GM18907 (cell line): ENCODE results near the gene FZD4.

Experiments
- ATAC-seq: cut with Tn5 transposase; IDR thresholded peaks from one replicate; pipeline ENCODE4 v1.9.1; 2021; ENCODE audit warnings: mild to moderate bottlenecking, moderate library complexity; ENCODE audit not compliant: unreplicated experiment

Gene FZD4

DNA sequence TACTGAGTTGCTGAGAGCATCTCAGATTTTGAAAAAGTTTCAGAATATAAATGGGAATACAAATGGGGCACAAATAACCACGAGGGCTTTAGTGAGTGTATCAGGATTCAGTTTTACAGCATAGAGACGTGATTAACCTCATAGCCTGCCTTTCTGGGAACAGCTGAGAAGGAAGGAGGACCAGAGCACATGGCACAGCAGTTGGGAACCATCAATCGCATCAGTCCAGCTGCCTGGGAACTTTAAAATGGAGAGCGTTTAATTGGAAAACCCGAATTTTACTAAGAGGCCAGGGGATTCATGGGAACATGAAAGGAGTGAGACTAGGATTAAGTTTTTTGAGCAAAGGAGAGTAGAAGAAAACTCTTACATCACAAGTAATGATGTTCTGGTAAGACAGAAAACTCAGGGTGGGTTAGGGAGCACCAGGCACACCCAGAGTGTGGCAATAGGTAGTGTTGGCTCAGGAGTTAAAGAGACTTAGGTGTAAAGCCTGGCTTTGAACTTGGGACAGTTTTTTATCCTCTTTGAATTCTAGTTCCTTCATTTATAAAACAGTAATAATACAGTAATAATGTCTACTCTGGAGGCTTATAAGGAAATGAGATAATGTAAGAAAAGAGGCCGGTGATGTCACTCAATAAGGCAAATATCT lies 40.2 kb downstream of the FZD4 start:
- no peak for ATAC-seq

DNA sequence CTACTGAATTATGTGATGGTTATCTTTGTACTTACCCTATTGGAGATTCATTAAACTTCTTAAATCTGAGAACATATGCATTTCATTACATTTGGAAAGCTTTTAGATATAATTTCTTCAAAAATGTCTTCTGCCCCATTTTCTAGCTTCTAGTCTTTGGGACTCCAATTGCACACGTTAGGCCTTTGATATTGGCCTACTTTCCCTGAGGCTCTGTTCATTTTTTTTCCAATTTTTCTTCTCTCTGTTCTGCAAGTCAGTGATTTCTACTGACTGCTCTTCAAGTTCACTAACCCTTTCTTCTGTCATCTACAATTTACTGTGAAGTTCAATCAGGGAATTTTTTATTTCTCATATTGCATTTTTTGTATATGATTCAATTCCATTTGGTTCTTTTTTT lies 43.0 kb downstream of the FZD4 start:
- ATAC-seq = no peak

DNA sequence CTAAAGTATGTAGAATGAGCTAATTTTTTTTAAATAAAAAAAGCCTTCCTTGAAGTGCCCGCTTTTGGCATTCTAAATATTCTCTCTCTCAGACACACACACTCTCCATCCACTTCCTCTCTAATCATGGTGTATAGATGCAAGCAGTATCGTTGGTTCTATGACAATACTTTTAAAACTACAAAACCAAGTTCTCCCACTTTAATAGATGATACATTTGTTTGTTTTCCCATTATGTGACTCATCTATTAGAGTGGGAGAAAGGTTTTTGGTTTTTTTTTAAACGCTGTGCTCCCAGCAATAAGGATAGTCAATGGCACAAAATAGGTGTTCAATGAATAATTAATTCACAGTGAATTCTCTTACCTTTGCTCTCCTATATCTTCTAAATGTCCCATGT lies 44.6 kb downstream of the FZD4 start:
- no peak for ATAC-seq

DNA sequence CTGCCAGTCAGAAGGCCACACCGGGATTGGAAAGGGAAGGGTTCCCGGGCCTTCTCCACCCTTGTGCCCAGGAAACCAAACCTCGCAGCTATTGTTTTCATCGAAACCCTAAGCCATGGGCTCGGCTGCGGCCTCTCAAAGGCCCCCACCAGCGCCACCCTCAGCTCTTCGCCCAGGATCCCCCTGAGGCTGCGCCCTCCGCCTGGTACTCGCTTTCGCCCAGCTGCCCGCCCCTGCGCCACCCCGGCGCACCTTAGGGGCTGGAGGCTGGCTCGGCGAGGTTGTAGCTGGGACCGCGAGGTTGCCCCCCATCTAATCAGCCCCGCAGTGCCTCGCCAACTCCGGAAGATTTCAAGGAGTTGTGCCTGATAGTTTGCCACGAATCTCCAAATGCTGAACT lies 49.0 kb downstream of the FZD4 start:
- ATAC-seq = no peak

DNA sequence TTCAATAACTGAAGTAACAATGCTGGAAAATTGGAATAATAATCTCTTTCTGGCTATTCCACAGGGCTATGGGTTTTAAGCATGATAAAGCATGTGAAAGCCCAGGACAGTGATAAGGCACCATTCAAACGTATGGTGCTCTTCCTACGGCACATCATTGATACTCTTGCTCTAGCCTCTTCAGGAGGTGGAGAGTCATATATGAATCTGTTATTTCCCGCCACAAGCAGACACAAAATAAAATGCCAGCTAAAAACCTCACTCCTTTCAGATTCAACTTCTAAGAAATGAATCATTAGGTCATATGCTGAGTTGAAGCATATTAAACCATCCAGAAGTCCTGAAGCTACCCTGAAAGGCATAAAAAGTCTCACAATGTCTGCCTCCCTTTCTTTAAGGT lies 49.9 kb downstream of the FZD4 start:
- no peak for ATAC-seq

DNA sequence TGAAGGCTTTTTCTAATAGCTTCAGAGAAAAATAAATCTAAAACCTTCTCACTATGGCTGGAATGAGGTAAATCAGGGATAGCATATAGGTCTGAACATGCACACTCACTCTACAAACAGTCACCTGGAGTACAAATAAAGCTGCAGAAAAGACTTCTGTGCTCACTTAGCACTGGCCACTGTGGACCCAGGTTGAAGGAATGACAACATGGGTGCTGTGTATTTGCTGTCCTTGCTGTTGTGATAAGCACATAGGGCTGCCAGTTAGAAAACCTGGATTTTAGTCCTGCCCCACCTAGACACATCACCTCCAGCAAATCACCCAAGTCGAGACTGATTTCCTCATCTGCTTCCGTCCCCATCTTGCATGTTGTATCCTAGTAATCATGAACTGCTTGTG lies 51.2 kb downstream of the FZD4 start:
- ATAC-seq = no peak

DNA sequence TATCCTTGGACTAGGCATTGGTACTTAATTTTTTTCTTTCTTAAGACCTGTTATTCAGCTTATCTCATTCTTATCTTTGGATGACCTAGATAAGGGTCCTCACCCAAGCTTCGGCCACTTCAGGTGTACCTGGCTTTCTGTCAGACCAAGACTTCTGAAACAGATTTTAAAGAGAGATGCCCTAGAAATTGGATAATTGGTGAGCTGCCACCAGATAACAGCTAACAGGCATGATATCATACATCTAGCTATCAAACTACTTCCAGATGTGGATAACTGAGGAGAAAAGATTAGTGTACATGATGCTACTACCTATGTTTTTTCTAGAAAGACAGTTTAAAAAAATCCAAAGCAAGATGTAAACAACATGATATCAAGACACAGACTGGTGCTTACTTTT lies 52.9 kb downstream of the FZD4 start:
- ATAC-seq = no peak

DNA sequence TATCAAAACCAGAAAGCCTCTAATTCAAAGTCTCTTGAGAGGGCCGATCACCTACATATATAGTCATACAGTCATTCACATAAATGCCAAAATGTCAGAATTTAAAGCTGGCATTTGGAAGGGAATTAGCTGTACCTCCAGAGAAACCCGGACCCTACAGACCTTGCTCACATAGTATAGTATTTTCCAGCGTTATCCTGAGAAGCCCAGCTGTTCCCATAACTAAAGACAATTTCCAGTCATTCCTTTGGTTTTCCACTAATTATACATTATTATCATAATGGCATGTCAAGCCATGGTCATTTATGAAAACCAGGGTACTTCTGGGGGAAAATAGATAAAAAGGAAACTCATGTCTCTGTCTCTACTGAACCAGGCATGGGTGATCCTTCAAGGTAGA lies 53.6 kb downstream of the FZD4 start:
- no peak for ATAC-seq

DNA sequence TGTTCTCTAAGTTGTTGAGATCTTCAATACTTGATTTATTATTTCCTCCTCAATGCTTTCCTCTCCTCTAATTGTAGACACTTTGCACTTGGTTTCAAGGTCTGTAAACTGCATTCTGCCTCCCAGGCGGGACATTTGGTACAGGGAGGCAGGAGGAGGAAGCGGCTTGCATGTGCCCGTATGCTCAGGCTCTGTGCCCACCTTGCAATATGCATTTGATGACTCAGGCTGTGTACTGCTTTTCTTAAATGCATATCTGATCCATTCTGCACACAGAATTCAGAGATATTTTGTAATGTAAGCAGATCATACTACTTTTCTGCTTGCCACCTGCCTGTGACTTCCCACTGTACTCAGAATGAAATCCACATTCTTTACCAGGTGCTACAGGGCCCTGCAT lies 55.0 kb downstream of the FZD4 start:
- no peak for ATAC-seq

DNA sequence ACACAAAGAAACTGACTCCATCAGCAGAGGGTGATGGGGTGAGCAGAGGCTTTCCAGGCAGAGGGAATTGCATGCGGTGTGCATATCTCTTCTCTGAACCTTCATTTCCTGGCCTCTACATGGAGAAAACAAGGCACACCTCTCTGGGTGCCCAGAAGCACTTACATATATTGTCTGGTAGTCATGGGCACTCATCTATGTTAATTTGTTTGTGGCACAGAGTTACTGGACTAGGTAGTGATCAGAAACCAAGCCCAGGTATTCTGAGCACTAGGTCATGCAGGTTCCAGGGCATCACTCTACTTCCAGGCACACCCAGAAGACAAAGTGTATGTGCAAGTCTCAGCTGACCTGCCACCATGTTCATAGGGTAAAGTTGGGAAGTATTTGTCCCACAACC lies 56.5 kb downstream of the FZD4 start:
- ATAC-seq = no peak

DNA sequence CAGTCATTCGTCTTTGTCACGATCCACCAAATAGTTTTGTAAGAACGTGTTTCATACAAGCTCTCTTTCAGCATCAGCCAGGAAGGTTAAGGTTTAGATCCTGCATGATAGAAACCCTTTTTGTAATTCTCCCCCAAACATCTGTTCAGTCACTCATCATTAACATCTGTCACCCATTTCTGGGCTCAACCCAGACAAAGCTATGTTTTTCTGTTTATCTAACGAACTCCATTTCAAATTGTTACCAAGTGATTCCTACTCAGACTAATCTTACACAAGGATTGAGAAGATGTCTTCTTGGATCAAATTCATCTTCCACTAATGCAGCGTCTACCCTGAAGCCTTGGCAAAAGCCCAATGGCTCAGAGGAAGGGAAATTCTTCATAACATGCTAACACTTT lies 58.8 kb downstream of the FZD4 start:
- ATAC-seq = no peak
